Bronchial epithelial cell (primary cell): ENCODE data around the gene SPAG16. TPM values are rescaled to one million over a fixed set of nuclear protein-coding genes. Genes with fewer than 3 reads are reported as not detected.

Source experiments
- DNase-seq: peaks from one replicate; pipeline ENCODE4 v3.0.0-alpha.2; 2010; ENCODE audit warnings: low read depth
- FAIRE-seq: peaks from 2 replicates; lab custom pipeline; 2011; peaks lifted over from hg19 to GRCh38; lab: Jason Lieb, UNC
- H3K27me3 ChIP-seq: 2 replicates; pipeline ENCODE4 v1.5.1; 2011; ENCODE audit warnings: low read length; ENCODE audit not compliant: control insufficient read depth, insufficient read depth
- H3K36me3 ChIP-seq: 2 replicates; pipeline ENCODE4 v1.5.1; 2011; ENCODE audit warnings: low read length; ENCODE audit not compliant: control insufficient read depth, insufficient read depth
- H3K4me3 ChIP-seq: 2 replicates; pipeline ENCODE4 v1.5.1; 2011; ENCODE audit warnings: mild to moderate bottlenecking, low read depth, low read length, control low read depth
- CTCF ChIP-seq: IDR thresholded peaks from 2 replicates; pipeline ENCODE4 v1.5.1; 2011; ENCODE audit warnings: mild to moderate bottlenecking, moderate library complexity, low read length, control low read depth, inconsistent platforms; ENCODE audit not compliant: insufficient read depth, severe bottlenecking
- total RNA-seq: library from RNA; depleted of rRNA; stranded (reverse); fragments of >200 nt; gene quantifications from 2 replicates; pipeline ENCODE4 v1.2.1, GENCODE V29; 2014

Gene SPAG16
- total RNA-seq, 1 donor from 2014 or later, result 10.8 TPM

- no peak for FAIRE-seq
- Histone ChIP-seq H3K27me3 (no peaks in the 10 kb centered on the region), H3K36me3 (no peaks in the 10 kb centered on the region), H3K4me3 (no peak overlapping the region)
- peak; percentile 80 for DNase-seq
- TF ChIP-seq CTCF, result no peak
Measured at GRCh38 chr2:213238753-213239495, 45.3 kb upstream of the SPAG16 start.

- no peak overlapping the region for H3K4me3 ChIP-seq
- H3K27me3 ChIP-seq, result no peaks in the 10 kb centered on the region
- DNase-seq, result no peak
- FAIRE-seq, result peak; percentile 85
- H3K36me3 ChIP-seq, result no peaks in the 10 kb centered on the region
- TF ChIP-seq CTCF, result no peak
Measured at GRCh38 chr2:213241817-213242216, 42.4 kb upstream of the SPAG16 start.

GRCh38 chr2:213242653-213243052 lies 41.6 kb upstream of the SPAG16 start:
- no peak for DNase-seq
- H3K4me3 ChIP-seq, result no peak overlapping the region
- no peaks in the 10 kb centered on the region for H3K36me3 ChIP-seq
- no peak for FAIRE-seq
- no peak for TF ChIP-seq CTCF
- no peaks in the 10 kb centered on the region for H3K27me3 ChIP-seq

GRCh38 chr2:213243189-213244044 lies 40.8 kb upstream of the SPAG16 start:
- H3K4me3 ChIP-seq, result no peak overlapping the region
- no peaks in the 10 kb centered on the region for H3K27me3 ChIP-seq
- DNase-seq (no peak), FAIRE-seq (no peak)
- no peak for TF ChIP-seq CTCF
- H3K36me3 ChIP-seq, result no peaks in the 10 kb centered on the region

GRCh38 chr2:213246497-213247281 lies 37.6 kb upstream of the SPAG16 start:
- FAIRE-seq, result no peak

More at GRCh38 chr2:213246497-213247281, 37.6 kb upstream of the SPAG16 start:
- Histone ChIP-seq H3K4me3 (no peak overlapping the region), H3K36me3 (no peaks in the 10 kb centered on the region), H3K27me3 (no peaks in the 10 kb centered on the region)
- DNase-seq, result peak; percentile 55
- peak; percentile 48 for TF ChIP-seq CTCF
